Measurements from ENCODE around the gene MSH3.

- TF ChIP-seq, protein P1, sequence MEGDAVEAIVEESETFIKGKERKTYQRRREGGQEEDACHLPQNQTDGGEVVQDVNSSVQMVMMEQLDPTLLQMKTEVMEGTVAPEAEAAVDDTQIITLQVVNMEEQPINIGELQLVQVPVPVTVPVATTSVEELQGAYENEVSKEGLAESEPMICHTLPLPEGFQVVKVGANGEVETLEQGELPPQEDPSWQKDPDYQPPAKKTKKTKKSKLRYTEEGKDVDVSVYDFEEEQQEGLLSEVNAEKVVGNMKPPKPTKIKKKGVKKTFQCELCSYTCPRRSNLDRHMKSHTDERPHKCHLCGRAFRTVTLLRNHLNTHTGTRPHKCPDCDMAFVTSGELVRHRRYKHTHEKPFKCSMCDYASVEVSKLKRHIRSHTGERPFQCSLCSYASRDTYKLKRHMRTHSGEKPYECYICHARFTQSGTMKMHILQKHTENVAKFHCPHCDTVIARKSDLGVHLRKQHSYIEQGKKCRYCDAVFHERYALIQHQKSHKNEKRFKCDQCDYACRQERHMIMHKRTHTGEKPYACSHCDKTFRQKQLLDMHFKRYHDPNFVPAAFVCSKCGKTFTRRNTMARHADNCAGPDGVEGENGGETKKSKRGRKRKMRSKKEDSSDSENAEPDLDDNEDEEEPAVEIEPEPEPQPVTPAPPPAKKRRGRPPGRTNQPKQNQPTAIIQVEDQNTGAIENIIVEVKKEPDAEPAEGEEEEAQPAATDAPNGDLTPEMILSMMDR (IDR thresholded peaks at IDR 0.05) = no peak
- no peak for TF ChIP-seq POLR2AphosphoS5 (IDR thresholded peaks at IDR 0.05)
- TF ChIP-seq POLR2A (IDR thresholded peaks at IDR 0.05) = no peak
Observed at GRCh38 chr5:80644900-80645299, 9.6 kb upstream of the MSH3 start.

Data from prostate gland (tissue), 2 donors.